GM23338 (cell line): ENCODE data around the gene TNFSF8. TPM values are rescaled to one million over a fixed set of nuclear protein-coding genes. Genes with fewer than 3 reads are reported as not detected.

Experiments
- ATAC-seq: fragments of 200-7000 bp; cut with Tn5 transposase; 3 replicates; pipeline ENCODE4 v1.9.1; 2020
- DNase-seq: peaks from one replicate; pipeline ENCODE4 v3.0.0-alpha.2; 2015; ENCODE audit warnings: low spot score
- H2AFZ ChIP-seq: fragments of 200-600 bp; sonication (generic); 2 replicates; pipeline ENCODE4 v1.8.0; 2016; ENCODE audit warnings: antibody characterized with exemption, mild to moderate bottlenecking, moderate library complexity
- H3F3A ChIP-seq: fragments of 200-600 bp; sonication (generic); replicated peaks from 2 replicates; pipeline ENCODE4 v1.8.0; 2017; ENCODE audit warnings: antibody characterized with exemption, mixed run types, low read depth
- H3K27ac ChIP-seq: fragments of 200-600 bp; sonication (generic); 2 replicates; pipeline ENCODE4 v1.6.1; 2016; ENCODE audit warnings: low read depth
- H3K27me3 ChIP-seq: fragments of 200-600 bp; sonication (generic); 2 replicates; pipeline ENCODE4 v1.8.0; 2016; ENCODE audit warnings: mild to moderate bottlenecking, mixed run types, moderate library complexity; ENCODE audit not compliant: insufficient read depth
- H3K36me3 ChIP-seq: fragments of 200-600 bp; sonication (generic); 2 replicates; pipeline ENCODE4 v1.8.0; 2016; ENCODE audit warnings: mild to moderate bottlenecking; ENCODE audit not compliant: insufficient read depth
- H3K4me1 ChIP-seq: fragments of 200-600 bp; sonication (generic); 2 replicates; pipeline ENCODE4 v1.8.0; 2016; ENCODE audit warnings: mild to moderate bottlenecking, moderate library complexity; ENCODE audit not compliant: insufficient read depth
- H3K4me2 ChIP-seq: fragments of 200-600 bp; sonication (generic); 2 replicates; pipeline ENCODE4 v1.7.1; 2017; ENCODE audit warnings: mixed run types
- H3K4me3 ChIP-seq: fragments of 200-600 bp; sonication (generic); 2 replicates; pipeline ENCODE4 v1.6.1; 2016; ENCODE audit warnings: mixed run types
- H3K79me2 ChIP-seq: fragments of 200-600 bp; sonication (generic); replicated peaks from 2 replicates; pipeline ENCODE4 v1.8.0; 2017; ENCODE audit warnings: mild to moderate bottlenecking; ENCODE audit not compliant: insufficient read depth
- H3K9me2 ChIP-seq: fragments of 200-600 bp; sonication (generic); 2 replicates; pipeline ENCODE4 v1.8.0; 2017; ENCODE audit not compliant: insufficient read depth
- H4K20me1 ChIP-seq: fragments of 200-600 bp; sonication (generic); replicated peaks from 2 replicates; pipeline ENCODE4 v1.8.0; 2017; ENCODE audit warnings: mild to moderate bottlenecking; ENCODE audit not compliant: insufficient read depth
- H3K27ac Mint-ChIP-seq: 2 replicates; pipeline ENCODE4 v1.8.0; 2020; ENCODE audit warnings: inconsistent platforms, mild to moderate bottlenecking, moderate library complexity, mixed read lengths
- H3K27me3 Mint-ChIP-seq: 3 replicates; pipeline ENCODE4 v1.8.0; 2022; ENCODE audit warnings: low read depth, mild to moderate bottlenecking, moderate library complexity, mixed read lengths, inconsistent platforms; ENCODE audit not compliant: insufficient read depth, poor library complexity
- H3K36me3 Mint-ChIP-seq: 3 replicates; pipeline ENCODE4 v1.8.0; 2021; ENCODE audit warnings: low read depth, mild to moderate bottlenecking, inconsistent platforms, moderate library complexity, mixed read lengths
- H3K4me1 Mint-ChIP-seq: 3 replicates; pipeline ENCODE4 v1.8.0; 2020; ENCODE audit warnings: mild to moderate bottlenecking, inconsistent platforms, mixed read lengths
- H3K4me3 Mint-ChIP-seq: 3 replicates; pipeline ENCODE4 v1.8.0; 2021; ENCODE audit warnings: moderate library complexity, mild to moderate bottlenecking, inconsistent platforms, mixed read lengths
- H3K9me3 Mint-ChIP-seq: 3 replicates; pipeline ENCODE4 v1.8.0; 2020; ENCODE audit warnings: moderate library complexity, mild to moderate bottlenecking, inconsistent platforms, mixed read lengths
- CREB1 ChIP-seq: fragments of 250-450 bp; sonication (Bioruptor Pico); IDR thresholded peaks from 2 replicates; pipeline ENCODE4 v1.5.0; 2020; ENCODE audit warnings: low read depth, mild to moderate bottlenecking, moderate library complexity
- CTCF ChIP-seq, 2 experiments: fragments of 200-600 bp in 1 of 2; sonication (generic) in 1 of 2; conservative IDR thresholded peaks; 2 replicates each; pipeline versions ENCODE4 v1.5.1 to v1.6.1; 2016 to 2017; ENCODE audit warnings: antibody characterized with exemption in 2 of 2, low read depth in 2 of 2, mild to moderate bottlenecking in 2 of 2, moderate library complexity in 1 of 2
- ETS1 ChIP-seq: IDR thresholded peaks from 2 replicates; pipeline ENCODE4 v1.6.1; 2016; ENCODE audit warnings: antibody characterized with exemption
- EZH2 ChIP-seq: fragments of 200-600 bp; sonication (generic); IDR thresholded peaks from one replicate; pipeline ENCODE4 v1.8.0; 2017; ENCODE audit warnings: antibody characterized with exemption, mild to moderate bottlenecking, low read depth; ENCODE audit not compliant: unreplicated experiment
- EZH2phosphoT487 ChIP-seq: fragments of 200-600 bp; sonication (generic); IDR thresholded peaks from one replicate; pipeline ENCODE4 v1.8.1; 2018; ENCODE audit warnings: antibody characterized with exemption; ENCODE audit not compliant: unreplicated experiment
- JUNB ChIP-seq: IDR thresholded peaks from one replicate; pipeline ENCODE4 v1.6.1; 2016; ENCODE audit warnings: antibody characterized with exemption; ENCODE audit not compliant: unreplicated experiment
- NANOG ChIP-seq: IDR thresholded peaks from 2 replicates; pipeline ENCODE4 v1.6.1; 2016; ENCODE audit warnings: antibody characterized with exemption, borderline replicate concordance
- POLR2AphosphoS5 ChIP-seq: IDR thresholded peaks from 2 replicates; pipeline ENCODE4 v1.6.1; 2016; ENCODE audit warnings: antibody characterized with exemption, low read depth
- REST ChIP-seq: IDR thresholded peaks from one replicate; pipeline ENCODE4 v1.6.1; 2018; ENCODE audit warnings: antibody characterized with exemption; ENCODE audit not compliant: unreplicated experiment
- STAT1 ChIP-seq: IDR thresholded peaks from one replicate; pipeline ENCODE4 v1.6.1; 2016; ENCODE audit warnings: antibody characterized with exemption; ENCODE audit not compliant: unreplicated experiment
- ZNF114 ChIP-seq: fragments of 250-450 bp; sonication (Bioruptor Pico); IDR thresholded peaks from 2 replicates; pipeline ENCODE4 v1.5.0; 2020; ENCODE audit warnings: mild to moderate bottlenecking, moderate library complexity
- ZNF331 ChIP-seq: fragments of 250-450 bp; sonication (Bioruptor Pico); IDR thresholded peaks from 2 replicates; pipeline ENCODE4 v1.5.0; 2020; ENCODE audit warnings: low read depth, mild to moderate bottlenecking, moderate library complexity
- ZNF462 ChIP-seq: fragments of 250-450 bp; sonication (Bioruptor Pico); IDR thresholded peaks from 2 replicates; pipeline ENCODE4 v1.5.0; 2020; ENCODE audit warnings: mild to moderate bottlenecking, moderate library complexity
- polyA plus RNA-seq: library from polyadenylated mRNA; unstranded; fragments of >200 nt; fragmentation: Nextera tagmentation; extraction: Ambion mirVana; gene quantifications from 2 replicates; pipeline ENCODE4 v1.2.1, GENCODE V29; 2016
- total RNA-seq: library from RNA; depleted of rRNA; stranded (reverse); fragments of >200 nt; shearing (Covaris generic); gene quantifications from 2 replicates; pipeline ENCODE4 v1.2.3, GENCODE V29; 2014

TNFSF8 gene
- total and polyA plus RNA-seq, 2 experiments from 2014 or later, result not detected

- Histone ChIP-seq H3K79me2 (no peaks in the 10 kb centered on the region), H3K9me2 (no peaks in the 10 kb centered on the region), H2AFZ (no peak overlapping the region), H3K27ac (no peak overlapping the region), H3K4me3 (no peak overlapping the region), H3F3A (no peaks in the 10 kb centered on the region), H3K36me3 (no peaks in the 10 kb centered on the region), H3K27me3 (peaks cover 100% of the 10 kb centered on the region), H4K20me1 (peaks cover 31% of the 10 kb centered on the region), H3K4me2 (no peak overlapping the region), H3K4me1 (peaks cover 14% of the 10 kb centered on the region)
- H3K4me3 Mint-ChIP-seq, result no peak overlapping the region
- DNase-seq, result no peak
- no peak for TF ChIP-seq JUNB
- no peak for TF ChIP-seq REST
- no peak for TF ChIP-seq POLR2AphosphoS5
- no peak for TF ChIP-seq ZNF114 (CRISPR knock-in tag)
- TF ChIP-seq CTCF (conservative IDR thresholded peaks at IDR 0.05; ENCODE audit: low read depth in 2 of 2), result no peak
- no peak for TF ChIP-seq EZH2phosphoT487
- TF ChIP-seq STAT1, result no peak
- TF ChIP-seq EZH2, result no peak
- no peak for TF ChIP-seq ZNF331 (CRISPR knock-in tag)
- no peak for TF ChIP-seq CREB1 (CRISPR knock-in tag)
- TF ChIP-seq ETS1, result no peak
- no peak for TF ChIP-seq ZNF462 (CRISPR knock-in tag)
- no peak for TF ChIP-seq NANOG
- no peak overlapping the region for H3K27ac Mint-ChIP-seq
- H3K9me3 Mint-ChIP-seq, result no peaks in the 10 kb centered on the region
- no peak for ATAC-seq
- H3K27me3 Mint-ChIP-seq, result peaks cover 92% of the 10 kb centered on the region
- H3K4me1 Mint-ChIP-seq, result peaks cover 23% of the 10 kb centered on the region; the same call in 2 of the 3 replicates
- H3K36me3 Mint-ChIP-seq, result no peaks in the 10 kb centered on the region
Observed at GRCh38 chr9:114924327-114924726, 6.1 kb downstream of the TNFSF8 start.
